GM21737 (cell line): ENCODE data around the gene TSPAN12.

ENCODE experiments used
- ATAC-seq: cut with Tn5 transposase; IDR thresholded peaks from one replicate; pipeline ENCODE4 v1.9.1; 2021; ENCODE audit warnings: mild to moderate bottlenecking, moderate library complexity; ENCODE audit not compliant: unreplicated experiment

The TSPAN12 gene

DNA sequence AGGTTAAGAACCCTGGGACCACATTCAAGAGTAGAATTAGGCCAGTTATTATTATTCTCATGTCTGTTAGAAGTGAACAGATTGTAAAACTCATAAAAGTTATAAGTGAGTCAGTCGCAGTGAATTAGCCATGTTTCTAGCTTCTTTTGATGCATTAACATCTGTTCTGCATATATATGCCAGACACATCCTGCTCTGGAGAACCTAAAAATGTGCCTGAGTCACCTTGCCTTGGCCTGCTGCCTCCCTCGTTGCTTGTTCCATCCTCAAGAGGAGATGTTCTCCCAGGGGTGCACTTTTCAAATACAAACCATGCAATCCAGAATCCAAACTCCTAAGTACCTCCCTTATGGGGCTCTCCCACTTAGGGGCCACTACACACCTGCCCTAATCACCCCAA is 14.8 kb downstream of the TSPAN12 start:
- ATAC-seq: no peak

DNA sequence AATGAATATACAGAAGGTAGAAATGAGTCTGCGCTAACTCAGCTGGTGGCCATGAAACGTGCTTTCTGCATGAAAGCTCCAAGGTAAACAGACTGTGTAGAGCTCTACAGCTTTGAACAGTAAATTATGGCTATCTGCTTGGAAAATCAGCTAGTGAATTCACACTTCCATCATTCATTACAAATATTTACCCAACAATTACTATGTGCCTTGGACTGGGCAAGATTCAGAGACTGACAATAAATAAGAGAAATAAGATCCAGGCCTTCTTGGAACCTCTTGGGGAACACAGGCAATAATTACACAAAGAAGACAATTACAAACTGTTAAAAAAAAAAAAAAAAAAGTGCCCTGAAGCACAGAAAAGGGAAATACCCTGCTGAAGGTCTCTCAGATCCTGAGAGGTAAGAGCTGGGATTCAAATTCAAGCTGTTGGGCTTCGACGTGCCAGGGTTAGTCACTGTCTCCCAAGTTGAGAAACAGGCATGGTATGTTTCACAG is 15.8 kb downstream of the TSPAN12 start:
- no peak for ATAC-seq

- no peak for ATAC-seq
Measured at GRCh38 chr7:120841608-120842007, 16.3 kb downstream of the TSPAN12 start.

GRCh38 chr7:120838281-120838682 is 19.7 kb downstream of the TSPAN12 start:
- peak; percentile 59 for ATAC-seq

- no peak for ATAC-seq
Measured at GRCh38 chr7:120837599-120837998, 20.3 kb downstream of the TSPAN12 start.

DNA sequence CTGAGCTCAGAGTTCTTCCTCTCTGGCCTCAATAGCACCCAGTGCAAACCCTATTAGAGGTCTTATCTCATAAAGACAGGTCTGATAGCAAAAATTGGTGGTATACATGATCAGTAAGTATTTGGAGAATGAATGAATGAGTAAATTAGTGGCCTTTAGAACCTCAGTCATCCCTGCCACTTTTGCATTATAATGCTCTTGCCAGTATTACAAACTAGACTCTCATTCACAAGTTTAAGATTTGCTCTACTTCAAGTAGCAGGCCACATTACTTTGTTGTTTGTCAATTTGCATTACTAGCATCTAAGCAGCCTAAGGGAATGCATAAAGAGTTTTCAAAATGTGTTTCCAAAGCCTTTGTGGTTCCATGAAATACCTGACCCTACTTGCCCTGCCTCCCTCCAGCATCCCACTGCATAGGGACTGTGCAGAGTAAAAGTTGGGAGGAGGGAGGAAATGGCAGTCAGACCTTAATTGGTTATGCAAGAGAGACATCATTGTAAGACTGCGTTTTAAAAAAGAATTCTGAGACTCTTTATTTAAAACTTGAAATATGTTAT is 21.3 kb downstream of the TSPAN12 start:
- ATAC-seq: no peak

- ATAC-seq: no peak
Measured at GRCh38 chr7:120834726-120835125, 23.2 kb downstream of the TSPAN12 start.

GRCh38 chr7:120833546-120833945 is 24.4 kb downstream of the TSPAN12 start:
- ATAC-seq: no peak

GRCh38 chr7:120832803-120833202 is 25.1 kb downstream of the TSPAN12 start:
- ATAC-seq: no peak

- no peak for ATAC-seq
Measured at GRCh38 chr7:120831260-120831659, 26.7 kb downstream of the TSPAN12 start.

GRCh38 chr7:120829487-120829886 is 28.5 kb downstream of the TSPAN12 start:
- ATAC-seq: no peak

DNA sequence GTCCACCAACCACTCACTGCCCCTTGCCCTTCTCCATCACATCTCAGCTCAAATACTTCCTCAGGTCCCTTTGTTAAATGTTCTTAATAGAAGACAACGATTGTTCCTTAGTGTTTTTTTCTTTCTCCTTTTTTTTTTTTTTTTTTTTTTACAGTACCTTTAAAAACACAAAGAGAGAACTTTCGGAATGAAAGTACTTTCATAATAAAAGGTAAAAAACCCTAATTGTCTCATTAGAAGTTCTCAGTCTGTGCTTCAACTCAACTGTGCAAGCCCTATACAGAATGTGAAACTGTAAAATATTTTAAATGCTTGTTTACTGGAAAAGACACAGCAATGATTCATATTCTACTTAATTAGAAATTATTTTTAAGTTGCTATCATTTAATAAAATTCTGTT is 29.4 kb downstream of the TSPAN12 start:
- ATAC-seq: no peak

- no peak for ATAC-seq
Measured at GRCh38 chr7:120827371-120828118, 30.4 kb downstream of the TSPAN12 start.

- ATAC-seq: no peak
Measured at GRCh38 chr7:120825576-120825975, 32.4 kb downstream of the TSPAN12 start.

- no peak for ATAC-seq
Measured at GRCh38 chr7:120825152-120825551, 32.8 kb downstream of the TSPAN12 start.

- no peak for ATAC-seq
Measured at GRCh38 chr7:120819861-120820260, 38.1 kb downstream of the TSPAN12 start.

GRCh38 chr7:120817851-120818250 is 40.1 kb downstream of the TSPAN12 start:
- no peak for ATAC-seq

DNA sequence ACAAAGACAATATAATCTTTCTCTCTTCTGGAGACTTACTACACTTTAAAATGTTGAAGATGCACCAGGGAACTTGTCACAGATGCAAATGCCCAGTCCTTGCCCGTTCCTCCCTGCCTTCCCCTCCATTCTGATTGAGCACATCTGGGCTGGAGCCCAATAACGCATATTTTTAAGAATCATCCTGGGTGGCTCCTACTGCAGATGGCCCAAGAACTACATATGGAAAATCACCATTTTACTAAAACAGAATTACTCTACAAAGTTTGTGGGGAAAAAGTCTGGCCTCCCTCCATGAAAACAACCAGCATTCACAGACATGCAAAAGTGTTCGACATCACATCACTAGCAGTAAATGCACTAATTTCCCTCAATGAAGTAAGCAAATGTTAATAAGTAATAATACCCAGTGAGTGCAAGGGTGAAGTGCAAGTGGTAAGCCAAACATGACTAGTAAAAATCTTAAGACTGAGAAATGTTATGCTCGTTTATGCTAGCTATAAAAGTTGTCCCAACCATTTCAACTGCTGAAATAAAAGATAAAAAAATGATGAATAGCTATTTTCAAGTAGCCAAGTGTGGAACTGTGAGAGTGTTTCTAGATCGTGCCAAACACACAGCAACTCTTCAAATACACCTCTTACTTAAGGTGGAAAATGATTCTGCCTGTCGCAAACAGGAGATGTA is 43.5 kb downstream of the TSPAN12 start:
- no peak for ATAC-seq

- ATAC-seq: no peak
Measured at GRCh38 chr7:120813546-120814252, 44.2 kb downstream of the TSPAN12 start.

GRCh38 chr7:120813089-120813488 is 44.9 kb downstream of the TSPAN12 start:
- no peak for ATAC-seq

DNA sequence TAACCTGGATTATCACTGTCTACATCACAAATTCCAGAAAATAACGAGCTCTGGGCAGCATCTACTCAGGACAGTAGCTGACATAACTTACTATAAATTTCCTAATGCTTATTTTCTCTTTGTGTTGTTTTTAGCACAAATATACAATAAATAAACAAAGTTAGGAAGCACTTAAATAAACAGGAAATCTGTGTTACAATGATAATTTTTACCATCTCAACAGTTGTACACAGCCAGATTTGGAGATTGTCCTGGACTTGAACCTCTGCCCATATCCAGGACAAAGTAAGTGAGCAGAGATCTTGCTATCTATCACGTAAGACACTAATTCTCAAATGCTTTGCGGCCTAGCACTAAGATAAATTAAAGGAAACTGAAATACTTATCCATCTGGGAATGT is 48.7 kb downstream of the TSPAN12 start:
- ATAC-seq: no peak
